ENCODE measurements around the gene PDE4D.

GRCh38 chr5:59471463-59471862, 422.1 kb downstream of the PDE4D start:
- TF ChIP-seq POU6F1 (CRISPR knock-in tag; IDR thresholded peaks at IDR 0.05; ENCODE audit: borderline replicate concordance, low read depth) (no peak), ZFP30 (CRISPR knock-in tag; IDR thresholded peaks at IDR 0.05) (no peak), ARNTL (CRISPR knock-in tag; IDR thresholded peaks at IDR 0.05; ENCODE audit: borderline replicate concordance, low read depth) (no peak), PATZ1 (CRISPR knock-in tag; IDR thresholded peaks at IDR 0.05; ENCODE audit: borderline replicate concordance) (no peak)

All from SK-N-SH treated with all-trans-retinoic acid at 6 μM for 48 hours (cell line).